NCI-H1694 treated with DMSO at 0.1 percent for 48 hours (cell line): ENCODE measurements around the gene EEA1.

Source experiments
- DNase-seq: peaks from one replicate; lab custom pipeline; 2025; lab: John Stamatoyannopoulos, UW

The EEA1 gene

GRCh38 chr12:92747151-92747550, 181.9 kb downstream of the EEA1 start:
- no peak for DNase-seq

- no peak for DNase-seq
Observed at GRCh38 chr12:92745856-92746550, 183.1 kb downstream of the EEA1 start.

- no peak for DNase-seq
Observed at GRCh38 chr12:92743026-92743425, 186.1 kb downstream of the EEA1 start.

GRCh38 chr12:92740411-92740810, 188.7 kb downstream of the EEA1 start:
- DNase-seq = no peak

- DNase-seq = no peak
Observed at GRCh38 chr12:92739113-92739512, 190.0 kb downstream of the EEA1 start.

- no peak for DNase-seq
Observed at GRCh38 chr12:92737855-92738850, 190.9 kb downstream of the EEA1 start.

GRCh38 chr12:92736605-92737004, 192.5 kb downstream of the EEA1 start:
- DNase-seq = no peak

- DNase-seq = no peak
Observed at GRCh38 chr12:92735131-92735721, 193.9 kb downstream of the EEA1 start.

GRCh38 chr12:92733661-92734060, 195.4 kb downstream of the EEA1 start:
- no peak for DNase-seq

- DNase-seq = no peak
Observed at GRCh38 chr12:92733181-92733580, 195.9 kb downstream of the EEA1 start.

- peak; percentile 65 for DNase-seq
Observed at GRCh38 chr12:92732716-92733115, 196.4 kb downstream of the EEA1 start.

- DNase-seq = peak; percentile 72
Observed at GRCh38 chr12:92732216-92732615, 196.9 kb downstream of the EEA1 start.

- DNase-seq = no peak
Observed at GRCh38 chr12:92730758-92731157, 198.3 kb downstream of the EEA1 start.

- no peak for DNase-seq
Observed at GRCh38 chr12:92729773-92730305, 199.3 kb downstream of the EEA1 start.

- DNase-seq = no peak
Observed at GRCh38 chr12:92726850-92727249, 202.2 kb downstream of the EEA1 start.

- no peak for DNase-seq
Observed at GRCh38 chr12:92722897-92723296, 206.2 kb downstream of the EEA1 start.

- DNase-seq = no peak
Observed at GRCh38 chr12:92721656-92722055, 207.4 kb downstream of the EEA1 start.

- DNase-seq = no peak
Observed at GRCh38 chr12:92721130-92721529, 208.0 kb downstream of the EEA1 start.
